ENCODE measurements around the gene DEF6. TPM values are rescaled to one million over a fixed set of nuclear protein-coding genes. Genes with fewer than 3 reads are reported as not detected.

The DEF6 gene
- total and polyA plus RNA-seq, 2 of the 13 experiments (the other 11 are each of a cell fraction or from before 2014, with no cell fraction given): 5.2 to 10.0 TPM

GRCh38 chr6:35318196-35319171 lies 20.9 kb downstream of the DEF6 start (continued):
- TF ChIP-seq ZMAT3 (CRISPR knock-in tag; conservative IDR thresholded peaks at IDR 0.05) (peak; percentile 86; the same call in 1 of the 2 replicates), SRY (CRISPR knock-in tag; IDR thresholded peaks at IDR 0.05) (no peak; the same call in 1 of the 2 replicates), ZNF776 (CRISPR knock-in tag; IDR thresholded peaks at IDR 0.05) (no peak; the same call in none of the 2 replicates), NBN (conservative IDR thresholded peaks at IDR 0.05) (no peak), JUND (CRISPR knock-in tag; IDR thresholded peaks at IDR 0.05) (no peak), MTF2 (CRISPR knock-in tag; IDR thresholded peaks at IDR 0.05; ENCODE audit: borderline replicate concordance) (peak; percentile 98), POLR2A (IDR thresholded peaks at IDR 0.05; ENCODE audit: insufficient read depth in 1 of 2, low read depth in 2 of 2, low read length in 2 of 2) (peak; percentile 76 to 78), ZNF800 (CRISPR knock-in tag; IDR thresholded peaks at IDR 0.05) (peak; percentile 97), TOE1 (CRISPR knock-in tag; IDR thresholded peaks at IDR 0.05) (no peak; the same call in 1 of the 2 replicates), NCOA2 (CRISPR knock-in tag; IDR thresholded peaks at IDR 0.05) (no peak; the same call in 1 of the 2 replicates), DPF2 (CRISPR knock-in tag; IDR thresholded peaks at IDR 0.05; ENCODE audit: borderline replicate concordance, low read depth) (no peak), ZNF891 (CRISPR knock-in tag; IDR thresholded peaks at IDR 0.05) (no peak; the same call in 1 of the 2 replicates), MTERF4 (CRISPR knock-in tag; IDR thresholded peaks at IDR 0.05) (peak; percentile 75), FOXJ3 (CRISPR knock-in tag; IDR thresholded peaks at IDR 0.05; ENCODE audit: borderline replicate concordance) (0 out of 2 replicates have a peak, but pooled peaks have one; percentile 51), ZNF367 (CRISPR knock-in tag; IDR thresholded peaks at IDR 0.05; ENCODE audit: borderline replicate concordance) (peak; percentile 93), GRHL1 (CRISPR knock-in tag; conservative IDR thresholded peaks at IDR 0.05) (no peak), ZNF746 (CRISPR knock-in tag; IDR thresholded peaks at IDR 0.05) (no peak), GPBP1L1 (CRISPR knock-in tag; IDR thresholded peaks at IDR 0.05) (no peak), ARNT (IDR thresholded peaks at IDR 0.05) (no peak), NR1H2 (CRISPR knock-in tag; IDR thresholded peaks at IDR 0.05; ENCODE audit: borderline replicate concordance, low read depth) (no peak), ZNF33A (CRISPR knock-in tag; IDR thresholded peaks at IDR 0.05; ENCODE audit: borderline replicate concordance) (no peak), ZNF296 (CRISPR knock-in tag; conservative IDR thresholded peaks at IDR 0.05) (no peak), NFATC3 (CRISPR knock-in tag; IDR thresholded peaks at IDR 0.05) (peak; percentile 82)

Data from HepG2 (cell line).